Transverse colon (tissue), 4 donors: ENCODE measurements around the gene JADE2. TPM values are rescaled to one million over a fixed set of nuclear protein-coding genes. Genes with fewer than 3 reads are reported as not detected.

Experiments
- DNase-seq: peaks from one replicate; pipeline ENCODE4 v3.0.0-alpha.2; 2019
- H3K27ac ChIP-seq, 4 donors: fragments of 200-600 bp; sonication (generic); 2 replicates each; pipeline ENCODE4 v1.5.1; 2016 to 2018; ENCODE audit warnings: inconsistent platforms in 4 of 4
- H3K27me3 ChIP-seq: fragments of 200-600 bp; sonication (generic); 2 replicates; pipeline ENCODE4 v1.5.1; 2017; ENCODE audit warnings: inconsistent platforms
- H3K36me3 ChIP-seq, 4 donors: fragments of 200-600 bp; sonication (generic); 2 replicates each; pipeline ENCODE4 v1.5.1; 2017 to 2019; ENCODE audit warnings: inconsistent platforms in 4 of 4
- H3K4me1 ChIP-seq, 4 donors: fragments of 200-600 bp; sonication (generic); 2 replicates each; pipeline ENCODE4 v1.5.1; 2017 to 2020; ENCODE audit warnings: inconsistent platforms in 4 of 4
- H3K4me3 ChIP-seq, 4 donors: fragments of 200-600 bp; sonication (generic); 1 replicate in 1 of 4; 2 replicates in 3 of 4; pipeline versions ENCODE4 v1.5.1 to v1.6.1; 2017 to 2019; ENCODE audit warnings: inconsistent platforms in 4 of 4
- H3K9me3 ChIP-seq, 2 donors: fragments of 200-600 bp; sonication (generic); 2 replicates each; pipeline ENCODE4 v1.5.1; 2017 to 2019; ENCODE audit warnings: inconsistent platforms in 2 of 2
- EP300 ChIP-seq: sonication (generic); formaldehyde crosslinking; IDR thresholded peaks from one replicate; pipeline ENCODE4 v1.6.1; 2017; ENCODE audit warnings: antibody characterized with exemption, low read depth
- POLR2A ChIP-seq: fragments of 450-650 bp; IDR thresholded peaks from one replicate; pipeline ENCODE4 v1.6.1; 2016; ENCODE audit warnings: antibody characterized with exemption, mild to moderate bottlenecking, moderate library complexity
- POLR2AphosphoS5 ChIP-seq, 3 donors: sonication (generic); formaldehyde crosslinking; IDR thresholded peaks; one replicate each; pipeline ENCODE4 v1.6.1; 2016; ENCODE audit warnings: antibody characterized with exemption in 3 of 3
- WGBS, 2 donors: methylation state at CpG; one replicate each; pipeline ENCODE4 v1.1.5; 2018; ENCODE audit warnings: low coverage in 1 of 2; 5-methylcytosine and 5-hydroxymethylcytosine counted together
- in situ Hi-C, 4 donors: fragments of 200-750 bp; cut with MboI; loops; one replicate each; pipeline versions ENCODE4 v1.15.0 to v1.15.1; 2017; ENCODE audit warnings: low sequenced_read_pairs in 3 of 4, low pct_ligation_motif_present in 1 of 4, low pct_unique_long_range_greater_than_20kb in 1 of 4
- intact Hi-C: fragments of 100-400 bp; cut with DNase I; formaldehyde crosslinking; loops from one replicate; pipeline ENCODE4 v1.15.1; 2023; ENCODE audit warnings: low total_unique reads
- total RNA-seq, 4 donors: library from RNA; depleted of rRNA; stranded (reverse); fragments of >200 nt; gene quantifications; one replicate each; pipeline ENCODE4 v1.1.0, GENCODE V29; 2016
- TF ChIP-seq, protein P1 (sequence below), 5 experiments: fragments of 200-600 bp in 3 of 5; fragments of 450-650 bp in 2 of 5; sonication (generic) in 3 of 5; IDR thresholded peaks; 1 replicate in 2 of 5; 2 replicates in 3 of 5; pipeline ENCODE4 v1.5.1; 2016 to 2017; ENCODE audit warnings: antibody characterized with exemption in 5 of 5, inconsistent platforms in 3 of 5, mild to moderate bottlenecking in 2 of 5, moderate library complexity in 1 of 5

JADE2 gene
- total RNA-seq, 4 donors from 2014 or later = 36.6 to 50.1 (median 41.4) TPM

DNA sequence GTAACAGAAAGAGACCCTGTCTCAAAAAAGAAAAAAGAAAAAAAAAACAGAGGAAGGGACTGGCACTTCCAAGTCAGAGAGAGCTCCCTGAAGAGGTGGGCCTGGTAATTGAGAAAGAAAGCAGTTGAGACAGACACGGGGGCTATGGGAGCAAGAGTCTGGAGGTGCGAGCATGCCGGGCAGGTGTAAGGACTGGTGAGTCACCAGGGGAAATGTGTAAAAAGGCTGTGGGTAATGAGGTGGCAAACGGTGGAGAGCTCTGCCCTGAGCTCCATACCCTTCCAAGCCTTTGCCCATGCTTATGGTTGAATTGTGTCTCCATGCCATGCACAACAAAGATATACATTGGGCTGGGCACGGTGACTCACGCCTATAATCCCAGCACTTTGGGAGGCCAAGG, 18.0 kb upstream of the JADE2 start:
- H3K4me1 ChIP-seq = peaks cover 24 to 75% (median 58%) of the 10 kb centered on the region in 4 donors
- H3K27ac ChIP-seq = peak overlapping the region; percentile 85 to 89 (median 88)
- H3K27me3 ChIP-seq = no peaks in the 10 kb centered on the region
- peak; percentile 49 for DNase-seq
- no peaks in the 10 kb centered on the region for H3K9me3 ChIP-seq
- peak overlapping the region; percentile 17 to 60 (median 44) for H3K4me3 ChIP-seq
- no peaks in the 10 kb centered on the region for H3K36me3 ChIP-seq
- in situ Hi-C loops = loop anchor here in 2 of 4 donors (25.0 kb wide), 1 partner anchor 95 kb away; the partner anchor contains the start of gene CDKN2AIPNL (in 2 of the 2)
- intact Hi-C loops = no loop called here
- 26 to 48% methylated on average over 4 to 6 of the region's 6 CpGs for WGBS, 2 donors
- TF ChIP-seq POLR2A (peak; percentile 63), POLR2AphosphoS5 (IDR thresholded peaks at IDR 0.05) (peak in 2 of 3 donors; percentile 64 to 80), EP300 (no peak)
- TF ChIP-seq, protein P1, sequence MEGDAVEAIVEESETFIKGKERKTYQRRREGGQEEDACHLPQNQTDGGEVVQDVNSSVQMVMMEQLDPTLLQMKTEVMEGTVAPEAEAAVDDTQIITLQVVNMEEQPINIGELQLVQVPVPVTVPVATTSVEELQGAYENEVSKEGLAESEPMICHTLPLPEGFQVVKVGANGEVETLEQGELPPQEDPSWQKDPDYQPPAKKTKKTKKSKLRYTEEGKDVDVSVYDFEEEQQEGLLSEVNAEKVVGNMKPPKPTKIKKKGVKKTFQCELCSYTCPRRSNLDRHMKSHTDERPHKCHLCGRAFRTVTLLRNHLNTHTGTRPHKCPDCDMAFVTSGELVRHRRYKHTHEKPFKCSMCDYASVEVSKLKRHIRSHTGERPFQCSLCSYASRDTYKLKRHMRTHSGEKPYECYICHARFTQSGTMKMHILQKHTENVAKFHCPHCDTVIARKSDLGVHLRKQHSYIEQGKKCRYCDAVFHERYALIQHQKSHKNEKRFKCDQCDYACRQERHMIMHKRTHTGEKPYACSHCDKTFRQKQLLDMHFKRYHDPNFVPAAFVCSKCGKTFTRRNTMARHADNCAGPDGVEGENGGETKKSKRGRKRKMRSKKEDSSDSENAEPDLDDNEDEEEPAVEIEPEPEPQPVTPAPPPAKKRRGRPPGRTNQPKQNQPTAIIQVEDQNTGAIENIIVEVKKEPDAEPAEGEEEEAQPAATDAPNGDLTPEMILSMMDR (IDR thresholded peaks at IDR 0.05) = no peak

DNA sequence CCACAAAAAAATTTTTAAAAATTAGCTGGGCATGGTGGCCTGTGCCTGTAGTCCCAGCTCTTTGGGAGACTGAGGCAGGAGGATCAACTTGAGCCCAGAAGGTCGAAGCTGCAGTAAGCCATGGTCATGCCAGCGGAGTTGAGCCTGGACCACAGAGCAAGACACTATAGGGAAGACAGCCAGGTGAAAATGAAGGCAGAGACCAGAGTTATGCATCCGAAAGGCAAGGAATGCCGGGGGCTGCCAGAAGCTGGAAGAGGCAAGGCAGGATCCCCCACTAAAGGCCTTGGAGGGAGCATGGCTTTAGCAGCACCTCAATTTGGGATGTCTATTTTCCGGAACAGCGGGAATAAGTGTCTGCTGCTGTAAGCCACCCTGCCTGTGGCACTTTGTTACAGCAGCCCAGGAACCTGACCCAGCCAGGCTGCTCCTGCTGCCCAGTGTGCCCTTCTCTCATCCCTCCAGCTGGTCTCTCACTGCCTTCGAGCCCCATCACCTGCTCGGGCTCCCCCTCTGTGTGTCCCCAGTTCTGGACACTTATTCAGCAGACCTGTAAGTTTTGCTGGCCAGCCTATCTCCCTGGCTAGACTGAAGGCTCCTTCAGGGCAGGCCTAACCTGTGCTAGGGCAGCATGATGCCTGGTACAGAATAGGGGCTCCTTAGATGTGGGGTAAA, 16.8 kb upstream of the JADE2 start:
- Histone ChIP-seq H3K27me3 (no peaks in the 10 kb centered on the region), H3K4me3 (no peak overlapping the region), H3K27ac (peak overlapping the region in 3 of 4 donors; percentile 26 to 88 (median 26)), H3K4me1 (peaks cover 16 to 66% (median 48%) of the 10 kb centered on the region in 4 donors), H3K36me3 (no peaks in the 10 kb centered on the region), H3K9me3 (no peaks in the 10 kb centered on the region)
- 93% methylated on average over 8 of the region's 8 CpGs; no CpG with 5 or more reads in 1 of the 2 donors for WGBS, 2 donors
- in situ Hi-C loops (loop anchor here in 2 of 4 donors (25.0 kb wide), 1 partner anchor 96 kb away; the partner anchor contains the start of gene CDKN2AIPNL (in 2 of the 2)), intact Hi-C loops (no loop called here)
- no peak for DNase-seq
- TF ChIP-seq EP300 (no peak), POLR2AphosphoS5 (IDR thresholded peaks at IDR 0.05) (no peak), POLR2A (no peak)
- TF ChIP-seq, protein P1 (IDR thresholded peaks at IDR 0.05) = no peak

DNA sequence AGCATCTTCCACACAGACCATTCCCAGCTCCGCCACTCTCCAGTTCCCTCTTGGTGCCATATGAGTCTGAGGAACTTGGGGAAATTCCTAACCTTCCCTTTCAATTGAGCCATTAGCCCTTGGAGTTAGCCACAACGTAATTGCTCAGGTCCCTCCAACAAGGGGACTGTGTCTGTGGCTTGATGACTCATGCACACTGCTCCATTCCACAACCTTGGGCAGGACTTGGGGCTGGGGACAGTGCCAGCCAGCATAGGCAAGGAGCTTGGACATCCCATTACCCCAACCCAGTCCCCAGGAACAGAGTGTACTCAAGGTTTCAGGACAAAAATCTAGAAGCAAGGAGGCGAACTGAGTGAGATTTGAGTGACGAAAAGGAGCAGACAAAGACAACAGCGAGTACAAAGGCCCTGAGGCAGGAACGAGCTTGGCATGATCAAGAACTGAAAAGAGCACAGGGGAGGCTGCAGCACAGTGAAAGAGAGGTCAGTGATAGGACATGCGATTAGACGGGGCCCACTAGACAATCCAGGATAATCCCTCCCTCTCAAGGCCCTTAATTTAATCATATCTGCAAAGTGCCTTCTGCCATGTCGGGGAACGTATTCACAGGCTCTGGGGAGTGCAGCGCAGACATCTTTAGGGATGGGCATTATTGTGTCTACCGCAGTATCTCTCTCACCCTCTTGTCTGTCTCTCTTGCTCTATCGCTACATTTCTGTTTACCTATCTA, 16.0 kb upstream of the JADE2 start:
- WGBS, 2 donors = 89% methylated on average over 10 to 13 of the region's 13 CpGs
- DNase-seq = no peak
- no peaks in the 10 kb centered on the region for H3K9me3 ChIP-seq
- peaks cover 10 to 57% (median 40%) of the 10 kb centered on the region in 4 donors for H3K4me1 ChIP-seq
- no peaks in the 10 kb centered on the region for H3K36me3 ChIP-seq
- in situ Hi-C loops = loop anchor here in 3 of 4 donors (10.0 to 25.0 kb wide), 2 partner anchors 55 to 97 kb away; partner anchors contain the start of gene CDKN2AIPNL (in 2 of the 3)
- peak overlapping the region in 2 of 4 donors; percentile 26 to 88 for H3K27ac ChIP-seq
- intact Hi-C loops = no loop called here
- H3K27me3 ChIP-seq = no peaks in the 10 kb centered on the region
- TF ChIP-seq POLR2AphosphoS5 (IDR thresholded peaks at IDR 0.05) (no peak), EP300 (no peak), POLR2A (no peak)
- TF ChIP-seq, protein P1 (IDR thresholded peaks at IDR 0.05) = no peak
- no peak overlapping the region for H3K4me3 ChIP-seq
